IMR-90 (cell line): ENCODE results near the gene FOXP4. TPM values are rescaled to one million over a fixed set of nuclear protein-coding genes. Genes with fewer than 3 reads are reported as not detected.

Experiments used
- ATAC-seq: fragments of 200-7000 bp; cut with Tn5 transposase; 2 replicates; pipeline ENCODE4 v1.9.1; 2020; ENCODE audit warnings: low read depth, mild to moderate bottlenecking, moderate library complexity
- BruUV-seq: library from RNA; stranded (reverse); fragments of 400-500 nt; replicated peaks from 2 replicates; lab custom pipeline; 2021; lab: Mats Ljungman, UMichigan
- CTCF ChIA-PET: fragments of 300-600 bp; formaldehyde crosslinking; extraction: SDS; loops from one replicate; lab custom pipeline; 2021; ENCODE audit warnings: antibody characterized with exemption; lab: Yijun Ruan, JAX
- POLR2A ChIA-PET: fragments of 300-600 bp; sonication (Branson Sonifier 250); formaldehyde crosslinking; loops from one replicate; lab custom pipeline; 2022; ENCODE audit warnings: antibody characterized with exemption; ENCODE audit not compliant: unreplicated experiment; lab: Charles Lee
- DNase-seq: peaks from one replicate; pipeline ENCODE4 v3.0.0; 2013
- H2AFZ ChIP-seq: replicated peaks from 2 replicates; pipeline ENCODE3; 2013; ENCODE audit warnings: low read length, mild to moderate bottlenecking; ENCODE audit not compliant: poor library complexity
- H2AK5ac ChIP-seq: 2 replicates; pipeline ENCODE4 v1.6.1; 2013; ENCODE audit warnings: low read depth, low read length, inconsistent platforms
- H2AK9ac ChIP-seq: replicated peaks from 2 replicates; pipeline ENCODE3; 2013; ENCODE audit warnings: mild to moderate bottlenecking, low read depth, low read length, moderate library complexity; ENCODE audit not compliant: poor library complexity
- H2BK120ac ChIP-seq: 2 replicates; pipeline ENCODE4 v1.6.1; 2013; ENCODE audit warnings: low read depth, low read length, inconsistent platforms
- H2BK15ac ChIP-seq: 3 replicates; pipeline ENCODE4 v1.6.1; 2013; ENCODE audit warnings: low read depth, low read length, inconsistent platforms
- H2BK20ac ChIP-seq: 2 replicates; pipeline ENCODE4 v1.6.1; 2013; ENCODE audit warnings: low read depth, mild to moderate bottlenecking, inconsistent platforms, low read length, moderate library complexity
- H2BK5ac ChIP-seq: 2 replicates; pipeline ENCODE4 v1.6.1; 2013; ENCODE audit warnings: mild to moderate bottlenecking, low read depth, low read length, inconsistent platforms; ENCODE audit not compliant: poor library complexity, severe bottlenecking
- H3K14ac ChIP-seq: replicated peaks from 2 replicates; pipeline ENCODE4 v1.6.1; 2013; ENCODE audit warnings: low read depth, low read length, inconsistent platforms
- H3K18ac ChIP-seq: 2 replicates; pipeline ENCODE4 v1.6.1; 2013; ENCODE audit warnings: low read depth, low read length, control low read depth
- H3K23ac ChIP-seq: 2 replicates; pipeline ENCODE4 v1.6.1; 2013; ENCODE audit warnings: low read depth, low read length, inconsistent platforms
- H3K27ac ChIP-seq: 2 replicates; pipeline ENCODE4 v1.5.1; 2013; ENCODE audit warnings: mild to moderate bottlenecking, control low read depth, low read length; ENCODE audit not compliant: insufficient read depth
- H3K27me3 ChIP-seq: 2 replicates; pipeline ENCODE4 v1.6.1; 2013; ENCODE audit warnings: low read length; ENCODE audit not compliant: control insufficient read depth, insufficient read depth
- H3K36me3 ChIP-seq: 2 replicates; pipeline ENCODE4 v1.6.1; 2013; ENCODE audit warnings: low read length, mixed read lengths; ENCODE audit not compliant: control insufficient read depth, insufficient read depth
- H3K4ac ChIP-seq: 2 replicates; pipeline ENCODE4 v1.6.1; 2013; ENCODE audit warnings: low read depth, low read length, inconsistent platforms
- H3K4me1 ChIP-seq: 2 replicates; pipeline ENCODE4 v1.6.1; 2013; ENCODE audit warnings: low read length, mixed read lengths; ENCODE audit not compliant: control insufficient read depth, insufficient read depth
- H3K4me2 ChIP-seq: 2 replicates; pipeline ENCODE4 v1.6.1; 2013; ENCODE audit warnings: low read depth, mild to moderate bottlenecking, control low read depth, low read length, moderate library complexity
- H3K4me3 ChIP-seq: 2 replicates; pipeline ENCODE4 v1.5.1; 2013; ENCODE audit warnings: low read depth, mild to moderate bottlenecking, control low read depth, low read length, moderate library complexity; ENCODE audit not compliant: insufficient read depth
- H3K56ac ChIP-seq: 2 replicates; pipeline ENCODE4 v1.6.1; 2013; ENCODE audit warnings: low read length, inconsistent platforms; ENCODE audit not compliant: insufficient read depth; ENCODE audit errors: extremely low read depth
- H3K79me1 ChIP-seq, 2 experiments: 2 replicates each; pipeline ENCODE4 v1.6.1; 2013; ENCODE audit warnings: low read length in 2 of 2, inconsistent platforms in 1 of 2, low read depth in 1 of 2
- H3K9ac ChIP-seq: 2 replicates; pipeline ENCODE4 v1.6.1; 2013; ENCODE audit warnings: low read depth, low read length, control low read depth
- H3K9me1 ChIP-seq: 2 replicates; pipeline ENCODE4 v1.6.1; 2013; ENCODE audit warnings: low read length, inconsistent platforms; ENCODE audit not compliant: insufficient read depth
- H3K9me3 ChIP-seq: 2 replicates; pipeline ENCODE4 v1.6.1; 2013; ENCODE audit warnings: low read length; ENCODE audit not compliant: control insufficient read depth, insufficient read depth
- H4K20me1 ChIP-seq: 2 replicates; pipeline ENCODE4 v1.6.1; 2013; ENCODE audit warnings: low read length, inconsistent platforms; ENCODE audit not compliant: insufficient read depth
- H4K5ac ChIP-seq: 2 replicates; pipeline ENCODE4 v1.6.1; 2013; ENCODE audit warnings: mild to moderate bottlenecking, low read depth, low read length, control low read depth
- H4K8ac ChIP-seq, 2 experiments: 2 replicates each; pipeline ENCODE4 v1.6.1; 2013; ENCODE audit warnings: low read depth in 2 of 2, low read length in 2 of 2, control low read depth in 1 of 2, inconsistent platforms in 1 of 2
- H4K91ac ChIP-seq: 2 replicates; pipeline ENCODE4 v1.6.1; 2013; ENCODE audit warnings: low read depth, low read length, inconsistent platforms; ENCODE audit not compliant: insufficient read depth
- BHLHE40 ChIP-seq: fragments of 150-350 bp; IDR thresholded peaks from 2 replicates; pipeline ENCODE4 v1.6.1; 2016; ENCODE audit warnings: mild to moderate bottlenecking, low read depth, low read length
- CEBPB ChIP-seq: IDR thresholded peaks from 2 replicates; pipeline ENCODE4 v1.6.1; 2012; ENCODE audit warnings: low read depth, low read length, improper control_type of control experiment
- CTCF ChIP-seq: conservative IDR thresholded peaks from 2 replicates; pipeline ENCODE4 v1.5.1; 2012; ENCODE audit warnings: mild to moderate bottlenecking, low read depth, low read length, improper control_type of control experiment
- FOS ChIP-seq: fragments of 150-350 bp; IDR thresholded peaks from 2 replicates; pipeline ENCODE4 v1.6.1; 2016; ENCODE audit warnings: low read depth, low read length
- MAZ ChIP-seq: IDR thresholded peaks from 2 replicates; pipeline ENCODE4 v1.6.1; 2012; ENCODE audit warnings: low read depth, mild to moderate bottlenecking, low read length, improper control_type of control experiment, moderate library complexity, borderline replicate concordance
- RAD21 ChIP-seq: IDR thresholded peaks from 2 replicates; pipeline ENCODE4 v1.6.1; 2012; ENCODE audit warnings: low read length, improper control_type of control experiment
- RFX5 ChIP-seq: IDR thresholded peaks from 2 replicates; pipeline ENCODE4 v1.8.0; 2012; ENCODE audit warnings: low read depth, mild to moderate bottlenecking, low read length, moderate library complexity
- SMC3 ChIP-seq: fragments of 150-350 bp; IDR thresholded peaks from 2 replicates; pipeline ENCODE4 v1.6.1; 2016; ENCODE audit warnings: low read depth, mild to moderate bottlenecking, antibody characterized with exemption, low read length, moderate library complexity
- WGBS, 2 experiments: methylation state at CpG; one replicate each; pipeline versions ENCODE4 v1.1.5 to v1.1.7; 2013; ENCODE audit warnings: missing lambda C conversion rate in 2 of 2; ENCODE audit not compliant: insufficient read length in 1 of 2; ENCODE audit errors: extremely low coverage in 2 of 2; 5-methylcytosine and 5-hydroxymethylcytosine counted together
- dilution Hi-C: fragments of 300-500 bp; cut with HindIII; formaldehyde crosslinking; loops from one replicate; pipeline ENCODE4 v1.14.3; 2018; ENCODE audit warnings: low sequenced_read_pairs; ENCODE audit not compliant: unreplicated experiment
- in situ Hi-C: fragments of 300-500 bp; cut with MboI; formaldehyde crosslinking; loops from 3 replicates; pipeline ENCODE4 v1.14.3; 2019; ENCODE audit warnings: low sequenced_read_pairs, inconsistent platforms, mixed read lengths
- intact Hi-C: fragments of 100-400 bp; cut with micrococcal nuclease; formaldehyde crosslinking; loops from 2 replicates; pipeline ENCODE4 v1.10.0; 2022
- polyA plus RNA-seq, 3 experiments: library from polyadenylated mRNA; depleted of rRNA; stranded (reverse); fragments of >200 nt; gene quantifications; 2 replicates each; pipeline ENCODE4 v1.2.3, GENCODE V29; 2012; ENCODE audit warnings: low replicate concordance in 1 of 3
- total RNA-seq: library from RNA; depleted of rRNA; stranded (reverse); fragments of >200 nt; gene quantifications from 2 replicates; pipeline ENCODE4 v1.2.3, GENCODE V29; 2012
- TF ChIP-seq, protein P1 (sequence below): fragments of 150-350 bp; IDR thresholded peaks from 2 replicates; pipeline ENCODE4 v1.6.1; 2017; ENCODE audit warnings: mild to moderate bottlenecking, antibody characterized with exemption, low read length, low read depth

Gene FOXP4
- total and polyA plus RNA-seq, 2 of the 4 experiments (the other 2 are of a cell fraction), result 0.72 to 9.5 TPM

- Histone ChIP-seq H3K4me1 (peaks cover 5% of the 10 kb centered on the region; the same call in 1 of the 2 replicates), H4K8ac (no peak overlapping the region), H4K20me1 (no peaks in the 10 kb centered on the region), H2AK9ac (no peak overlapping the region), H2BK120ac (no peak overlapping the region), H3K56ac (no peak overlapping the region), H3K9ac (no peak overlapping the region), H4K91ac (no peak overlapping the region), H2BK5ac (no peak overlapping the region), H2AK5ac (no peak overlapping the region), H3K4me2 (no peak overlapping the region), H3K9me1 (no peaks in the 10 kb centered on the region), H3K14ac (no peak overlapping the region), H3K4me3 (no peak overlapping the region), H3K27me3 (peaks cover 32% of the 10 kb centered on the region), H2AFZ (no peak overlapping the region), H3K9me3 (no peaks in the 10 kb centered on the region), H3K79me1 (no peaks in the 10 kb centered on the region), H4K5ac (no peak overlapping the region), H2BK15ac (no peak overlapping the region), H3K23ac (no peak overlapping the region), H3K36me3 (no peaks in the 10 kb centered on the region), H3K4ac (no peak overlapping the region), H2BK20ac (no peak overlapping the region), H3K18ac (no peak overlapping the region), H3K27ac (no peak overlapping the region)
- DNase-seq (no peak), ATAC-seq (no peak)
- intact Hi-C loops (no loop called here), dilution Hi-C loops (no loop called here), in situ Hi-C loops (no loop called here)
- WGBS, 2 experiments, result no CpG with 5 or more reads among the region's 2 CpGs
- POLR2A ChIA-PET, result no interaction called here
- no TSS peak for BruUV-seq
- TF ChIP-seq MAZ (no peak), SMC3 (no peak), CTCF (no peak), BHLHE40 (no peak), CEBPB (no peak), RAD21 (no peak), RFX5 (no peak), FOS (no peak)
- TF ChIP-seq, protein P1, sequence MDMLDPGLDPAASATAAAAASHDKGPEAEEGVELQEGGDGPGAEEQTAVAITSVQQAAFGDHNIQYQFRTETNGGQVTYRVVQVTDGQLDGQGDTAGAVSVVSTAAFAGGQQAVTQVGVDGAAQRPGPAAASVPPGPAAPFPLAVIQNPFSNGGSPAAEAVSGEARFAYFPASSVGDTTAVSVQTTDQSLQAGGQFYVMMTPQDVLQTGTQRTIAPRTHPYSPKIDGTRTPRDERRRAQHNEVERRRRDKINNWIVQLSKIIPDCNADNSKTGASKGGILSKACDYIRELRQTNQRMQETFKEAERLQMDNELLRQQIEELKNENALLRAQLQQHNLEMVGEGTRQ, result no peak
- CTCF ChIA-PET, result no interaction called here
Observed at GRCh38 chr6:41541364-41541763, 4.8 kb upstream of the FOXP4 start.
